Body of pancreas (tissue), 4 donors: ENCODE data around the gene MYO1B.

Experiments used
- POLR2A ChIP-seq, 3 donors: fragments of 450-650 bp; IDR thresholded peaks; one replicate each; pipeline ENCODE4 v1.6.1; 2016; ENCODE audit warnings: antibody characterized with exemption in 3 of 3, mild to moderate bottlenecking in 2 of 3
- TF ChIP-seq, protein P1 (sequence below), 7 experiments: fragments of 450-650 bp in 4 of 7; fragments of 200-600 bp in 3 of 7; sonication (generic) in 3 of 7; IDR thresholded peaks; one replicate each; pipeline ENCODE4 v1.5.1; 2016 to 2019; ENCODE audit warnings: antibody characterized with exemption in 7 of 7

DNA sequence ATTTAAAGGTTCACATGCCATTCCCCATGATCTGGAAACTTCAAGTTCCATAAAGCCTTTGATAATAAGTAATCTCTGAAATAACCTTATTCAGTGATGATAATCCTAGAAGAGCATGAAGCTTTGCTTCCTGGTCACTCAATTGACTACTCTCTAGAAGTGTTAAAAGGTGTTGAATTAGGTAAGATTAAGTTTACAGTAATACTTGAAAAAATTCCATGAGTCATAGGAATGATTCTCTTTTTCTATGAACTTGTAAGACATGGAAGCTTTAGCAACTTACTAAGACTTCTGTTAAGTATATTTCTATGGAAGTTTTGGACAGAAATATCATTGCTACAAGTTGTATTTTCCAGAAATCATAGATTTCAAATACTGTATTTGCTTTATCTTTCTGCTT, 100.6 kb downstream of the MYO1B start:
- TF ChIP-seq, protein P1, sequence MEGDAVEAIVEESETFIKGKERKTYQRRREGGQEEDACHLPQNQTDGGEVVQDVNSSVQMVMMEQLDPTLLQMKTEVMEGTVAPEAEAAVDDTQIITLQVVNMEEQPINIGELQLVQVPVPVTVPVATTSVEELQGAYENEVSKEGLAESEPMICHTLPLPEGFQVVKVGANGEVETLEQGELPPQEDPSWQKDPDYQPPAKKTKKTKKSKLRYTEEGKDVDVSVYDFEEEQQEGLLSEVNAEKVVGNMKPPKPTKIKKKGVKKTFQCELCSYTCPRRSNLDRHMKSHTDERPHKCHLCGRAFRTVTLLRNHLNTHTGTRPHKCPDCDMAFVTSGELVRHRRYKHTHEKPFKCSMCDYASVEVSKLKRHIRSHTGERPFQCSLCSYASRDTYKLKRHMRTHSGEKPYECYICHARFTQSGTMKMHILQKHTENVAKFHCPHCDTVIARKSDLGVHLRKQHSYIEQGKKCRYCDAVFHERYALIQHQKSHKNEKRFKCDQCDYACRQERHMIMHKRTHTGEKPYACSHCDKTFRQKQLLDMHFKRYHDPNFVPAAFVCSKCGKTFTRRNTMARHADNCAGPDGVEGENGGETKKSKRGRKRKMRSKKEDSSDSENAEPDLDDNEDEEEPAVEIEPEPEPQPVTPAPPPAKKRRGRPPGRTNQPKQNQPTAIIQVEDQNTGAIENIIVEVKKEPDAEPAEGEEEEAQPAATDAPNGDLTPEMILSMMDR (IDR thresholded peaks at IDR 0.05), result no peak
- TF ChIP-seq POLR2A (IDR thresholded peaks at IDR 0.05), result no peak
